Pulmonary artery endothelial cell (primary cell): ENCODE data around the gene HMMR. TPM values are rescaled to one million over a fixed set of nuclear protein-coding genes. Genes with fewer than 3 reads are reported as not detected.
A peak's percentile ranks its signal among the peaks of the same experiment; 100 is the strongest.
"Not testable (repeated sequence)": the region's sequence is repeated elsewhere in the genome, so short reads cannot be mapped to it uniquely, and the experiment has no call there.

Source experiments
- DNase-seq: peaks from one replicate; pipeline ENCODE4 v3.0.0-alpha.2; 2011; ENCODE audit warnings: low read depth, low spot score
- total RNA-seq: library from RNA; depleted of rRNA; stranded (reverse); fragments of >200 nt; gene quantifications from 2 replicates; pipeline ENCODE4 v1.2.3, GENCODE V29; 2014

The HMMR gene
- total RNA-seq, 1 donor from 2014 or later: 17.9 TPM

DNA sequence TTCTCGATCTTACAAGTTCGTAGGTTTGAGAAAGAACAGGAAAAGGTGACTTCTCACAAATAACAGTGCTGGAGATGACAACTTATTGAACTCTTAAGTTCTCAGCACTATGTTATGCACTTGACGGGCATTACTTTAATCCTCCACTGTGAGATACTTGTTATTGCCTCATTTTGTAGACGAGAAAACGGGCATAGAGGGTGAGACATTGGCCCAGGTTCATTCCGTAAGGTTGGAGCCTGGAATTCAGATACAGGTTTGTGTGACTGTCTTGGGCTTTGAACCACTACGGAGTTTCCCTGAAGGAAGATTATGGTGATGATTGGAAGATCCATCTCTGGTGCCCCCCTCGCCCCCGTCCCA lies 45.6 kb downstream of the HMMR start:
- no peak for DNase-seq

DNA sequence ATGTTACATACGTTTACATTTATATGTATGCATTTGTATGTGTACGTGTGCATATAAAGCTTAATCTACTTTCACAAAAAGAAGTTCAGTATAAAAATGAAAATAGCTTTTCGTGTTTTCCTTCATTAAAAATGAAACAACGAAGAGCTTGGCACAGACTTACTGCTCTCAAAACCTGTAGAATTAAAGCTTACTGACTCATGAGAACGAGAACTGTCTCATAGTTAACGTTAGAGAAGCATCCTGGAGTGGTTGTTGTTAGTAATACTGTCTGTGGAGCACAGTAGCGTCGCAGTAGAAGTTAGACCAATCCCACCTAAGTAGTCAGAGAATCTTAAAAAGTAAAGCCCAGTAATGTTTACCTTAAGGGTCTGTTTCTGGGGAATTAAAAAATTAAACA lies 46.3 kb downstream of the HMMR start:
- DNase-seq: no peak

DNA sequence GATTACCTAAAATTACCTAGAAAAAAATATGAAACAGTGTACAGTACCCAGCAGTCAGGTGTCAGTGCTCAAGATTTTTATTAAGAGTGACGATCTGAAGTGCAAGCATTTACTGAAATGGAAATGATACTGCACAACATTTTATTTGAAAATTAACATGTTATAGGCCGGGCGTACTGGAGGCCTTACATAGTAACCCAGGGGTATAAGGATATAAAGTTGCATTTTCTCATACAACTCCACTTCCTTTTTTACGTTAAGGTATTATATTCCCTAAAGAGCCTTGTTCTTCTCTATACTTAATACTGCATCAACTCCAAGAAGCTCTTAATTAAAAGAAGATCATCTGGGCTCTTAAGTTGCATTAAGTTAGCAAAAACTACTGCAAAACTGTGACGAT lies 48.3 kb downstream of the HMMR start:
- no peak for DNase-seq

GRCh38 chr5:163509291-163509951 lies 49.0 kb downstream of the HMMR start:
- peak; percentile 22 for DNase-seq

GRCh38 chr5:163512526-163512925 lies 52.1 kb downstream of the HMMR start:
- no peak for DNase-seq

GRCh38 chr5:163525096-163525495 lies 64.7 kb downstream of the HMMR start:
- no peak for DNase-seq

DNA sequence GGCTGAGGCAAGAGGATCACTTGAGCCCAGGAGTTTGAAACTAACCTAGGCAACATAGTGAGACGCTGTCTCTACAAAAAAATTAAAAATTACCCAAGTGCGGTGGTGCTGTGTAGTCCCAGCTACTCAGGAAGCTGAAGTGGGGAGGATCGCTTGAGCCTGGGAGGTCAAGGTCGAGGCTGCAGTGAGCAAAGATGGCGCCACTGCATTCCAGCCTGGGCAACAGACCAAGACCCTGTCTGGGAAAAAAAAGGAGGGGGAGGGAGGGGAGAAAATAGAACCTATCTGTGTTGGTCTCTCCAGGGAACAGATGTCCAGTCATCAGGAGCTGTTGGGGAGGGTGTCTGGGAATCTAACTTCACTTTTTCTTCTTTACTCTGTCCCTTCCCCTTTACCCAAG lies 69.3 kb downstream of the HMMR start:
- no peak for DNase-seq

DNA sequence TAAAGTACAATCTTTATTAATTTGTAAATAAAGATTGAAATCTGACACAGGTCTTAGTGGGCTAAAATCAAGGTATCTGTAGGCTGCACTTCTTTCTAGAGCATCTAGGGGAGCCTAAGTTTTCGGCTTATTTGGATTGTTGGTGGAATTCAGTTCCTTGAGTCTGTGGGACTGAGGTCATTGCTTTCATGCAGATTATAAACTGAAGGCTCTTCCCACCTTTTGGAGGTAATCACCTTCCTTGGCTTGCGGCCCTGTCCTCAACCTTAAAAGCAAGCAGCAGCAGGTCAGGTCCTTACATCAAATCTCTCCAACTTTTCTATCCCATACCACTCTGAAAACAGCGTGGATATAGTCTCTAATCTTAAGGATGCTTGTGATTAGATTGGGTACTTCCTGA lies 70.8 kb downstream of the HMMR start:
- no peak for DNase-seq

DNA sequence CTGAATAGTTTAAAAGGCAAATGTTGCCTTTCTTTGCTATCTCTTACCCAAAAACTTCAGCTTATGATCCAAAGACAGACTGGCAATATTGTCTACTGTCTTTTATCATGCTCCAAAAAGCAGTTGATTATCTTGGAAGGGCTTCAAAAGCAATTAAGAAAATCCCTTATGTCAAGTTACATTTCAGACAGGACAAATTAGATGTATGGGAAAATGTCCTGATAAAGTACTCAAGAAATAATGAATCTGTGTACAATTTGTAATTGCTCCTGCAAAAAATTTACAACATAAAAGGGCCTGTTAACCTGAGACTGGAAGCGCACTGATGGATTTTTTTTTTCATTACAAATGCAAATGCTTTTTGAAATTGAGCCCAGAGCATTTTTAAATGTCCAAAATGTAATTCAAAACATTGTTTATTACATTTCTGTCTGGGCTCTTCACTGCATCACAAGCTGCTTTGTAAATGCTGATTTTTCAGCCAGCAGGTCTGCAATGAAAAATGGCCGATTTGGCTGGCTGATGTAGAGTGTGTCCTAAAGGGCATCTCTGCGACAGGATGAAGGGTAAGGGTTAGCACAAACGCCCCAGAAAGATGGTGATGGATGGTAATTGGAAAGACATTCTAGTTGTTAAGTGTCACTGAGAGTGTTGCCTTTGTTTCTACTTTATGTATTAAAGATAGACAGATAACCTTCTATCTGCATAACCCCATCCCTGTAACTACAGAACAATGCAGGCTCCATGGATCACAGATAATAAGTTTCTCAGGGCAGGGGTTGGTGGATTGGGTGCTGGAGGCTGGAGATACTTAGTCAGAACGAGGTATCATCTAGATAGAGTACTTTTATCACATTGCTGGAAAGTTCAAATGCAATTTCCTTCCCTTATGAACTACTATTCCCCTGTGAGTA lies 72.0 kb downstream of the HMMR start:
- no peak for DNase-seq

DNA sequence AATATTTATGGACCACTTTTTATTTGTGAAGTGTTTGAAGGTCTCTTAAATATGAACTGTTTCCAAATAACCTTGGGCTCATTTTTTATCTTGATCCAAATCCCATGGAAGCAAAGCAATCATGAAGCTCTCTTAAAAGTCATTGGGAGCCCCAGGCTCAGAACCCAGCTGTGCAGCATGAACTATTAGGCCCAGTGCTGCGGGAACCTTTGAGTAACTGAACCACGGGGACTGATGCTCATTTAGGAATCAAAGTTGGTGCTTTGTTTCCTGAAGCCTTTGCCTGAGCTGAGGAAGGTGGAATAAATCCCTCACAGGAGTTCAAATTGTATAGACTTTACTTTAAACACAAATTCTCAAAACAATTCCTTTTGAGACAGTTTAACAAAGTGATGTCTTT lies 72.8 kb downstream of the HMMR start:
- no peak for DNase-seq

DNA sequence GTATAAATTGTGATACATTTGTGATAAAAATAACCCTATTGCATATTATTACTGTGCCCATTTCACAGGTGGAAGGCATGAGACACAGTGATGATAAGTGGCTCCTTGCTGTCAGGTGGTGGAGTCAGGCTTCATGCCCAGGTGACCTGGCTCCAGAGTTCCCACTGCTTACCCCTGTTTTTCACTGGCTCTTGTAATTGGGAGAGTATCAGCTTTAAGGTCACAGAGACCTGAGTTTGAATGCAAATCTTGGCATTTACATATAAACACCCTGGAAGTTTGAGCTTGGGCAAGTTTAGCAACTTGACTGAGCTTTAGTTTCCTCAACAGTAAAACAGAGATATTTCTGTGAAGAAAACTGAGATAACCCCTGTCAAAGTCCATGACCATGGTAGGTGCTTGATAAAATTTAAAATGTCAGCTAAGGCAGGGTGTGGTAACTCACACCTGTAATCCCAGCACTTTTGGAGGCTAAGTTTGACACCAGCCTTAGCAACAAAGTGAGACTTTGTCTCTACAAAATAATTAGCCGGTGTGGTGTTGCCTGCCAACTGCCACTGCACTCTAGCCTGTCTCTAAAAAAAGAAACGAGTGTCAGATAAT lies 74.2 kb downstream of the HMMR start:
- no peak for DNase-seq

- no peak for DNase-seq
Observed at GRCh38 chr5:163535290-163535689, 74.9 kb downstream of the HMMR start.

- not testable (repeated sequence) for DNase-seq
Observed at GRCh38 chr5:163536442-163536841, 76.0 kb downstream of the HMMR start.

DNA sequence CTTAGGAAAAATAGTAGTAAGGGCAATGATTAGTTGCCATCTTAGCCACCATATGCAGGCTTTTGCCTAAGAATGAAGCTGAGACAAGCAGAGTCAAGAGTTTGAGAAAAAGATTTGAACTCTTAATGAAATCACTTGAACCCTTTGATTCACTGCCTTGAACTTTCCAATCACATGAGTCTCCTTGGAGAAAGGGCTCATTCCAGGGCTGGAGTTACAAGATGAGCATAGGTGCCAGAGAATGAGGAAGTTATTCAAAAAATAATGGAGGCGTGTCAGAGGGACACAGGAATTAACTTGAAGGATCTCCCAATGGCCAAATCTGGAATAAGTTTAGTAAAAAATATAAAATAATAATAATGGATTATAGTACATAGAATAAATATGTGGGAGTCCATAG lies 80.3 kb downstream of the HMMR start:
- DNase-seq: no peak

Other genes with a start within 250 kb of the HMMR start
- 309 and 454 TPM in 2 replicates for gene CCNG1, start 23.0 kb upstream of the HMMR start, total RNA-seq
- gene NUDCD2, start 530 bp upstream of the HMMR start, total RNA-seq: 8.1 and 10.0 TPM in 2 replicates
- 97.7 and 156 TPM in 2 replicates for gene MAT2B, start 45.0 kb downstream of the HMMR start, total RNA-seq